OCI-LY1 (cell line): ENCODE measurements around the gene SFXN1.

Source experiments
- H2AFZ ChIP-seq: fragments of 200-600 bp; sonication (generic), shearing (Covaris generic); 2 replicates; pipeline ENCODE4 v1.6.0; 2014; ENCODE audit warnings: antibody characterized with exemption, mild to moderate bottlenecking, low read length
- H3F3A ChIP-seq: fragments of 200-600 bp; sonication (generic), shearing (Covaris generic); 2 replicates; pipeline ENCODE4 v1.6.0; 2014; ENCODE audit warnings: mild to moderate bottlenecking, antibody characterized with exemption, low read length, moderate library complexity; ENCODE audit not compliant: insufficient read depth
- H3K27ac ChIP-seq: fragments of 200-600 bp; sonication (generic); 2 replicates; pipeline ENCODE4 v1.5.1; 2014; ENCODE audit warnings: low read length, mixed run types, mild to moderate bottlenecking, low read depth; ENCODE audit not compliant: poor library complexity, severe bottlenecking
- H3K27me3 ChIP-seq: fragments of 200-600 bp; sonication (generic); 2 replicates; pipeline ENCODE4 v1.6.0; 2014; ENCODE audit warnings: antibody characterized with exemption, mild to moderate bottlenecking, low read length, moderate library complexity; ENCODE audit not compliant: insufficient read depth
- H3K36me3 ChIP-seq: fragments of 200-600 bp; sonication (generic); 2 replicates; pipeline ENCODE4 v1.6.1; 2014; ENCODE audit warnings: mild to moderate bottlenecking, antibody characterized with exemption, low read length, moderate library complexity, mixed read lengths; ENCODE audit not compliant: insufficient read depth
- H3K4me1 ChIP-seq: fragments of 200-600 bp; sonication (generic); 2 replicates; pipeline ENCODE4 v1.5.1; 2014; ENCODE audit warnings: mild to moderate bottlenecking, low read length, moderate library complexity; ENCODE audit not compliant: insufficient read depth, severe bottlenecking
- H3K4me2 ChIP-seq: fragments of 200-600 bp; sonication (generic), shearing (Covaris generic); 2 replicates; pipeline ENCODE4 v1.6.1; 2014; ENCODE audit warnings: low read length
- H3K4me3 ChIP-seq: fragments of 200-600 bp; sonication (generic); 2 replicates; pipeline ENCODE4 v1.5.1; 2014; ENCODE audit warnings: low read length, low read depth, mild to moderate bottlenecking, mixed read lengths; ENCODE audit not compliant: poor library complexity, severe bottlenecking
- H3K79me2 ChIP-seq: fragments of 200-600 bp; shearing (Covaris generic); 2 replicates; pipeline ENCODE4 v1.6.1; 2016; ENCODE audit warnings: mixed run types, low read length, mixed read lengths; ENCODE audit not compliant: insufficient read depth
- H3K9ac ChIP-seq: fragments of 200-600 bp; sonication (generic), shearing (Covaris generic); 2 replicates; pipeline ENCODE4 v1.6.1; 2014; ENCODE audit warnings: mild to moderate bottlenecking, low read length, mixed read lengths
- H3K9me2 ChIP-seq: fragments of 200-600 bp; sonication (generic), shearing (Covaris generic); 2 replicates; pipeline ENCODE4 v1.6.1; 2014; ENCODE audit warnings: low read depth, mild to moderate bottlenecking, low read length, mixed read lengths
- H3K9me3 ChIP-seq: fragments of 200-600 bp; shearing (Covaris generic); 2 replicates; pipeline ENCODE4 v1.6.1; 2014; ENCODE audit warnings: low read length, mixed read lengths
- H4K20me1 ChIP-seq: fragments of 200-600 bp; sonication (generic), shearing (Covaris generic); 2 replicates; pipeline ENCODE4 v1.6.0; 2016; ENCODE audit warnings: mild to moderate bottlenecking, low read length; ENCODE audit not compliant: insufficient read depth
- CTCF ChIP-seq: fragments of 200-600 bp; sonication (generic), shearing (Covaris generic); IDR thresholded peaks from 2 replicates; pipeline ENCODE4 v1.5.1; 2017; ENCODE audit warnings: mild to moderate bottlenecking, antibody characterized with exemption, low read length, moderate library complexity, mixed read lengths
- EZH2 ChIP-seq: fragments of 200-600 bp; sonication (generic), shearing (Covaris generic); IDR thresholded peaks from 2 replicates; pipeline ENCODE4 v1.8.0; 2017; ENCODE audit warnings: borderline replicate concordance, mixed run types, mild to moderate bottlenecking, antibody characterized with exemption, low read length, moderate library complexity, mixed read lengths

SFXN1 gene

DNA sequence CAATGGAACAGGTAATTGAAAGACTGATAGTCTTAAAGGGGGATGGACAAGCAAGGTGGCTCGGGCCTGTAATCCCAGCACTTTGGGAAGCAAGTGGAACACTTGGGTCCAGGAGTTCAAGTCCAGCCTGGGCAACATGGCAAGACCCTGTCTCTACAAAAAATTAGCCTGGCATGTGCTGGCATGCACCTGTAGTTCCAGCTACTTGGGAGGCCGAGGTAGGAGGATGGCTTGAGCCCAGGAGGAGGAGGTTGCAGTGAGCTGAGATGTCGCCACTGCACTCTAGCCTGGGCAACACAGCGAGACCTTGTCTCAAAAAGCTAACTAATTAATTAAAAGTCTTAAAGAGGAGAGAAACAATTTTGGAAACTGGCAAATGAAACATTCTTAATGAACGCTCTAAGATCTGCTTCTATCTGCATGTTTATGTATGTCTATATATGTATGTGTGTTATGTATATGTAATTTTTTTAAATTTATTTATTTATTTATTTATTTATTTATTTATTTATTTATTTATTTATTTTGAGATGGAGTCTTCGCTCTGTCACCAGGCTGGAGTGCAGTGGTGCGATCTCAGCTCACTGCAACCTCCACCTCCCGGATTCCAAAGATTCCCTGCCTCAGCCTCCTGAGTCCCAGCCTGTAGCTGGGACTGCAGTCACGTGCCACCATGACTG, 80.6 kb downstream of the SFXN1 start:
- no peak for TF ChIP-seq CTCF
- TF ChIP-seq EZH2: no peak

DNA sequence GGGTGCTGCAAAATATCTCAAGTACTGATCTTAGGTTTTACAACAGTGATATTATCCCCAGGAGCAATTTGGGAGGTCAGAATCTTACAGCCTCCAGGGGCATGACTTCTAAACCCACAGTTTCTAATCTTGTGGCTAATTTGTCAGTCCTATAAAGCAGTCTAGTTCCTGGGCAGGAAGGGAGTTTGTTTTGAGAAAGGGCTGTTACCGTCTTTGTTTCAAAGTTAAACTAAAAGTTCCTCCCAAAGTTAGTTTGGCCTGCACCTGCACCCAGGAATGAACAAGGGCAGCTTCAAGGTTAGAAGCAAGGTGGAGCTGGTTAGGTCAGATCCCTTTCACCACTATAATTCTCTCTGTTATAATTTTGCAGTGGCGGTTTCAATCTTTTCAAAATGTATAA, 81.7 kb downstream of the SFXN1 start:
- H2AFZ ChIP-seq: no peak overlapping the region
- H3K27me3 ChIP-seq: no peaks in the 10 kb centered on the region
- no peaks in the 10 kb centered on the region for H3K9me2 ChIP-seq
- H3K79me2 ChIP-seq: no peaks in the 10 kb centered on the region
- no peak overlapping the region for H3K27ac ChIP-seq
- no peak overlapping the region for H3K4me3 ChIP-seq
- TF ChIP-seq EZH2 (no peak), CTCF (no peak)
- H4K20me1 ChIP-seq: no peaks in the 10 kb centered on the region
- H3K4me1 ChIP-seq: no peaks in the 10 kb centered on the region
- H3K4me2 ChIP-seq: no peak overlapping the region
- no peaks in the 10 kb centered on the region for H3K9me3 ChIP-seq
- H3F3A ChIP-seq: no peaks in the 10 kb centered on the region
- H3K9ac ChIP-seq: no peak overlapping the region
- H3K36me3 ChIP-seq: no peaks in the 10 kb centered on the region

More for the DNA sequence above, 80.6 kb downstream of the SFXN1 start:
- no peaks in the 10 kb centered on the region for H3K27me3 ChIP-seq
- no peak overlapping the region for H3K4me3 ChIP-seq
- H3F3A ChIP-seq: no peaks in the 10 kb centered on the region
- no peak overlapping the region for H3K9ac ChIP-seq
- H3K79me2 ChIP-seq: no peaks in the 10 kb centered on the region
- no peak overlapping the region for H3K27ac ChIP-seq
- H3K4me1 ChIP-seq: no peaks in the 10 kb centered on the region
- H3K36me3 ChIP-seq: no peaks in the 10 kb centered on the region
- no peaks in the 10 kb centered on the region for H3K9me2 ChIP-seq
- no peak overlapping the region for H2AFZ ChIP-seq
- no peaks in the 10 kb centered on the region for H3K9me3 ChIP-seq
- no peaks in the 10 kb centered on the region for H4K20me1 ChIP-seq
- H3K4me2 ChIP-seq: no peak overlapping the region

- no peak overlapping the region for H2AFZ ChIP-seq
- no peaks in the 10 kb centered on the region for H3K36me3 ChIP-seq
- H3K9me3 ChIP-seq: no peaks in the 10 kb centered on the region
- H3K79me2 ChIP-seq: no peaks in the 10 kb centered on the region
- no peak overlapping the region for H3K4me3 ChIP-seq
- no peaks in the 10 kb centered on the region for H3F3A ChIP-seq
- 0 out of 2 replicates have a peak, but pooled peaks cover 4% of the 10 kb centered on the region for H3K27me3 ChIP-seq
- TF ChIP-seq CTCF (no peak), EZH2 (no peak)
- H3K4me1 ChIP-seq: no peaks in the 10 kb centered on the region
- no peaks in the 10 kb centered on the region for H4K20me1 ChIP-seq
- no peak overlapping the region for H3K27ac ChIP-seq
- H3K9me2 ChIP-seq: no peaks in the 10 kb centered on the region
- no peak overlapping the region for H3K4me2 ChIP-seq
- no peak overlapping the region for H3K9ac ChIP-seq
These were observed 82.7 kb downstream of the SFXN1 start for GRCh38 chr5:175561085-175561484.
